ENCODE data around the gene FARSA. TPM values are rescaled to one million over a fixed set of nuclear protein-coding genes. Genes with fewer than 3 reads are reported as not detected.

FARSA gene
- total and polyA plus RNA-seq, 2 donors (not counting 3 experiments of a cell fraction or from before 2014, with no cell fraction given) = 51.8 to 77.4 TPM

GRCh38 chr19:12913011-12913561, 20.4 kb downstream of the FARSA start:
- dilution Hi-C loops (cut with MboI; ENCODE audit: extremely low pct_ligation_motif_present, low sequenced_read_pairs) = no loop called here
- Histone ChIP-seq H3K9ac (replicated peaks; ENCODE audit: extremely low read depth, insufficient read depth, low read length) (no peak overlapping the region), H2AFZ (ENCODE audit: low read depth, low read length) (no peak overlapping the region), H4K20me1 (replicated peaks; ENCODE audit: control insufficient read depth, extremely low read depth, insufficient read depth, low read length) (no peaks in the 10 kb centered on the region), H3K4me2 (ENCODE audit: insufficient read depth, low read length) (no peak overlapping the region), H3K79me2 (ENCODE audit: control insufficient read depth, insufficient read depth, low read length) (no peaks in the 10 kb centered on the region), H3K9me1 (replicated peaks; ENCODE audit: control insufficient read depth, extremely low read depth, insufficient read depth, low read length) (no peaks in the 10 kb centered on the region), H3K27me3 (ENCODE audit: control insufficient read depth in 2 of 2, insufficient read depth in 2 of 2, low read length in 2 of 2) (peaks cover 3% of the 10 kb centered on the region in 2 experiments), H3K4me3 (replicated peaks in 1 of 3; ENCODE audit: insufficient read depth in 1 of 3, low read depth in 1 of 3, low read length in 3 of 3) (no peak overlapping the region), H3K4me1 (ENCODE audit: control insufficient read depth, extremely low read depth, insufficient read depth, low read length) (no peaks in the 10 kb centered on the region), H3K27ac (ENCODE audit: insufficient read depth, low read depth, low read length) (no peak overlapping the region), H3K36me3 (ENCODE audit: control insufficient read depth in 2 of 2, extremely low read depth in 1 of 2, insufficient read depth in 2 of 2, low read length in 2 of 2) (no peaks in the 10 kb centered on the region), H3K9me3 (replicated peaks; ENCODE audit: control insufficient read depth, insufficient read depth, low read length) (no peaks in the 10 kb centered on the region)
- TF ChIP-seq, protein P1, sequence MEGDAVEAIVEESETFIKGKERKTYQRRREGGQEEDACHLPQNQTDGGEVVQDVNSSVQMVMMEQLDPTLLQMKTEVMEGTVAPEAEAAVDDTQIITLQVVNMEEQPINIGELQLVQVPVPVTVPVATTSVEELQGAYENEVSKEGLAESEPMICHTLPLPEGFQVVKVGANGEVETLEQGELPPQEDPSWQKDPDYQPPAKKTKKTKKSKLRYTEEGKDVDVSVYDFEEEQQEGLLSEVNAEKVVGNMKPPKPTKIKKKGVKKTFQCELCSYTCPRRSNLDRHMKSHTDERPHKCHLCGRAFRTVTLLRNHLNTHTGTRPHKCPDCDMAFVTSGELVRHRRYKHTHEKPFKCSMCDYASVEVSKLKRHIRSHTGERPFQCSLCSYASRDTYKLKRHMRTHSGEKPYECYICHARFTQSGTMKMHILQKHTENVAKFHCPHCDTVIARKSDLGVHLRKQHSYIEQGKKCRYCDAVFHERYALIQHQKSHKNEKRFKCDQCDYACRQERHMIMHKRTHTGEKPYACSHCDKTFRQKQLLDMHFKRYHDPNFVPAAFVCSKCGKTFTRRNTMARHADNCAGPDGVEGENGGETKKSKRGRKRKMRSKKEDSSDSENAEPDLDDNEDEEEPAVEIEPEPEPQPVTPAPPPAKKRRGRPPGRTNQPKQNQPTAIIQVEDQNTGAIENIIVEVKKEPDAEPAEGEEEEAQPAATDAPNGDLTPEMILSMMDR (IDR thresholded peaks at IDR 0.05; ENCODE audit: extremely low read depth in 1 of 2, insufficient read depth in 1 of 2, low read depth in 1 of 2, low read length in 2 of 2) = no peak
- no peak for TF ChIP-seq MYC (IDR thresholded peaks at IDR 0.05; ENCODE audit: low read depth, low read length)
- TF ChIP-seq EZH2 (IDR thresholded peaks at IDR 0.05; ENCODE audit: borderline replicate concordance, low read depth, low read length, severe bottlenecking) = no peak
- TF ChIP-seq, protein P2, sequence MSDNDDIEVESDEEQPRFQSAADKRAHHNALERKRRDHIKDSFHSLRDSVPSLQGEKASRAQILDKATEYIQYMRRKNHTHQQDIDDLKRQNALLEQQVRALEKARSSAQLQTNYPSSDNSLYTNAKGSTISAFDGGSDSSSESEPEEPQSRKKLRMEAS (IDR thresholded peaks at IDR 0.05; ENCODE audit: insufficient read depth, insufficient read length) = no peak
- no peak for TF ChIP-seq POLR2AphosphoS5 (IDR thresholded peaks at IDR 0.05; ENCODE audit: insufficient read depth, low read depth, low read length)
- TF ChIP-seq JUN (IDR thresholded peaks at IDR 0.05; ENCODE audit: borderline replicate concordance, insufficient read depth, insufficient read length, low read depth) = no peak
- TF ChIP-seq POLR2A (IDR thresholded peaks at IDR 0.05; ENCODE audit: low read depth, low read length) = no peak
- TF ChIP-seq FOS (IDR thresholded peaks at IDR 0.05; ENCODE audit: borderline replicate concordance, insufficient read depth, low read length) = no peak
- TF ChIP-seq GATA2 (IDR thresholded peaks at IDR 0.05; ENCODE audit: insufficient read depth, insufficient read length, low read depth, low read length) = no peak
- ChIA-PET CTCF (interaction anchor here (0.9 kb wide), 1 partner anchor 152 kb away, joined by 3 read pairs; no protein-coding TSS in a partner anchor), POLR2A (no interaction called here)
- DNase-seq (ENCODE audit: low read depth, low spot score) = peak; percentile 31
- intact Hi-C loops (cut with micrococcal nuclease) = no loop called here
- no TSS peak for BruUV-seq (replicated peaks)
- FAIRE-seq = no peak

Measured in endothelial cell of umbilical vein (primary cell).